HFF-Myc (cell line): ENCODE measurements around the gene IRS2.

Experiments
- DNase-seq: peaks from one replicate; pipeline ENCODE4 v3.0.0-alpha.2; 2011; ENCODE audit warnings: low read depth; ENCODE audit errors: extremely low read depth
- H3K4me3 ChIP-seq: replicated peaks from 2 replicates; pipeline ENCODE4 v1.5.1; 2011; ENCODE audit warnings: low read depth, mild to moderate bottlenecking, control low read depth, low read length
- CTCF ChIP-seq: IDR thresholded peaks from 2 replicates; pipeline ENCODE4 v1.5.1; 2012; ENCODE audit warnings: mild to moderate bottlenecking, low read depth, low read length, control low read depth; ENCODE audit errors: missing control alignments

Gene IRS2

GRCh38 chr13:109804654-109805053 lies 18.3 kb upstream of the IRS2 start:
- TF ChIP-seq CTCF = no peak
- H3K4me3 ChIP-seq = no peak overlapping the region
- DNase-seq = no peak

DNA sequence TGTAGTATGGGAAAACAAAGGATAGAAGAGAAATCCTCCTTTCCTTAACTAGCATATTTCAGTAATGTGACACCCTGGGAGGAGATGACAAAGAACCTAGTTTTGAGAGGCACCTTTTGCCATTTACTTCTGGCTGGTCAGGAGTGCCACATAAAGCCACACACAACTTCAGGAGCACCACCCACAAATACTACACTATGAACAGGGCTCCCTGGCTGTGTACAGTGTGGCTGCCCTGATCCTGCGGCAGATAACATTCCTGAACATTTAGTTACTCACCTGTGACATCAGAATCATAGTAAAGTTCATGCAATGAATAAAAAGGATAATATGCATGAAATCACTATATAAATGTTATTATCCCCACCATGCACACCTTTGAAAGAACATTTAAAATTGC lies 17.4 kb upstream of the IRS2 start:
- TF ChIP-seq CTCF = no peak
- no peak for DNase-seq
- H3K4me3 ChIP-seq = no peak overlapping the region

GRCh38 chr13:109802936-109803335 lies 16.6 kb upstream of the IRS2 start:
- no peak overlapping the region for H3K4me3 ChIP-seq
- no peak for DNase-seq
- no peak for TF ChIP-seq CTCF

DNA sequence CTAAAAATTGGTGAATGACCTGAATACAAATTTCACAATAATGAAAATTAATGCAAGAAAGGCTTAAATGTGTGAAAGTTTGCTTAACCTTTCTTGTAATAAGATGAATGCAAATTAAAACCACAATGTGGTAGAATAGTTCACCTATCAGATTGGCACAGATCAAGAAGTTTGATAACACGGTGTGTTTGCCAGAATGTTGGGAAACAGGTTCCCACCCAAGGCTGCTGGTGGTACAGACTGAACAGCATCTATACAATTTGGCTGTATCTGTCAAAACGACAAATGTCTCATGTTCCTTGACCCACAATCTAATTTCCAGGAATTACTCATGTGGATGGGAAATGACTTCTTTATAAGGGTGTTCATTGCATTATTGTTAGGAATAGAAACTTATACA lies 8.6 kb upstream of the IRS2 start:
- DNase-seq = no peak
- no peak overlapping the region for H3K4me3 ChIP-seq
- TF ChIP-seq CTCF = no peak

DNA sequence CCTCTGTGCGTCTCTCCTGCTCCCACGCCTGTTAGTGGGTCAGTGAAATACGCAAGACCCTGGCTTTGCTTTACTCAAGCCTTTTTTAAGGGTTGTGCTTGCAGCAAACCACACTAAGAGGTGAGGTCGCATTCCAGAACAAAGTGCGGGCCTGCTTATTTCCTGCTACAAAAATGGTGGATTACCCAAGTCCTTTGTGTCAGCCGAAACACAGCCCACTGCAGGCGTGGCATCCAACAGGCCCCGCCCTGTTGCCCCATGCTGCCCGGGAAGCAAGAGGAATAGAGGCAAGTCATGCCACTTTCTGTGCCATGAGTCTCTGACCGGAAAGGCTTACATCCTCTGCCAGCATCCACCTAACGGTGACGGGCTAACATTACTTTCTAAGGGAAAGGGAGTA lies 7.7 kb upstream of the IRS2 start:
- TF ChIP-seq CTCF = no peak
- no peak overlapping the region for H3K4me3 ChIP-seq
- no peak for DNase-seq

DNA sequence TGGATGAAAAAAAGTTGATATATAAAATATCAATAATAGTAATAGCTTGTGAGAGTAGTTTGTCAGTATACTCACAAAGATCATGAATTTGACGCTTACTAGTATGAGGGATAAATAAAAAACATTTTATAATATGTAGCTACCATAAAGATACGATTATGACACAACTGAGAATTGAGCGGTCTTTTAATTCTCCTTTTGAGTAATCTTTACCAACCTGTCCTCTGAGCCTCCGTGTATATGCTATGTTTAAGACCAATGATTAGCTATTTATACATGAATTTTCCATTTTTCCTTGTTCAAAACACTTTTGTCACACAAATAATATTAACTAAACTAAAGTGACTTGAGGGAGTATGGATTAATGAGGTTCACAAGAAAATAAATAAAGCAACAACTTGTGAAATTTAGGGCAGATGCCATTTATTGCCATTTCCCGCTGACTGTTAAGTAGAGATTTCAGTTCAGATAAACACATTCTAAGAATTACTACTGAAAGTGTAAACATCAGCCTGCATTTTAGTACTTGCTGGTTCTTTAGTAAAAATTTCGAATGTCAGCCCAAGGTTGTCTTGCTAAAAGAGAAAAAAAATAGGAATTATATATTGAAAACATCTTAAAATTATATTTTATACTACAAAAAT lies 6.2 kb upstream of the IRS2 start:
- no peak for DNase-seq
- TF ChIP-seq CTCF = no peak
- H3K4me3 ChIP-seq = no peak overlapping the region
